GM12878 (cell line): ENCODE results near the gene FAM171A1. TPM values are rescaled to one million over a fixed set of nuclear protein-coding genes. Genes with fewer than 3 reads are reported as not detected.
A peak's percentile ranks its signal among the peaks of the same experiment; 100 is the strongest.

Source experiments
- ATAC-seq: fragments of 200-7000 bp; cut with Tn5 transposase; 3 replicates; pipeline ENCODE4 v1.9.1; 2020; ENCODE audit warnings: mild to moderate bottlenecking, moderate library complexity
- BruUV-seq: library from RNA; stranded (reverse); fragments of 400-500 nt; replicated peaks from 2 replicates; lab custom pipeline; 2021; lab: Mats Ljungman, UMichigan
- CTCF ChIA-PET: fragments of 300-600 bp; sonication (Branson Sonifier 250); formaldehyde crosslinking; extraction: SDS; loops from one replicate; lab custom pipeline; 2021; ENCODE audit warnings: inconsistent platforms; lab: Yijun Ruan, JAX
- POLR2A ChIA-PET: fragments of 350-600 bp; formaldehyde crosslinking; extraction: SDS; loops from one replicate; lab custom pipeline; 2021; ENCODE audit warnings: inconsistent platforms; lab: Charles Lee
- RAD21 ChIA-PET: fragments of 300-600 bp; sonication (Branson Sonifier 250); formaldehyde crosslinking; loops from one replicate; lab custom pipeline; 2023; ENCODE audit warnings: antibody characterized with exemption; ENCODE audit not compliant: unreplicated experiment; lab: Charles Lee
- SMC1A ChIA-PET: fragments of 300-600 bp; sonication (Branson Sonifier 250); formaldehyde crosslinking; loops from one replicate; lab custom pipeline; 2023; ENCODE audit not compliant: unreplicated experiment, uncharacterized antibody; lab: Charles Lee
- DNase-seq: peaks from one replicate; pipeline ENCODE4 v3.0.0-alpha.2; 2011; ENCODE audit warnings: low read depth, low spot score
- FAIRE-seq: peaks from 3 replicates; lab custom pipeline; 2011; peaks lifted over from hg19 to GRCh38; lab: Jason Lieb, UNC
- H2AFZ ChIP-seq: 2 replicates; pipeline ENCODE4 v1.6.0; 2011; ENCODE audit warnings: low read depth, low read length, control low read depth; ENCODE audit not compliant: control insufficient read depth
- H3K27ac ChIP-seq: 2 replicates; pipeline ENCODE4 v1.5.1; 2011; ENCODE audit warnings: control low read depth; ENCODE audit not compliant: control insufficient read depth, insufficient read depth
- H3K27me3 ChIP-seq, 2 experiments: replicated peaks in 1 of 2; 2 replicates each; pipeline versions ENCODE4 v1.6.0 to v1.6.1; 2011; ENCODE audit warnings: low read length in 1 of 2; ENCODE audit not compliant: control insufficient read depth in 2 of 2, insufficient read depth in 2 of 2
- H3K36me3 ChIP-seq, 2 experiments: 2 replicates each; pipeline ENCODE4 v1.5.1; 2011; ENCODE audit warnings: low read length in 1 of 2; ENCODE audit not compliant: control insufficient read depth in 2 of 2, insufficient read depth in 2 of 2
- H3K4me1 ChIP-seq: 2 replicates; pipeline ENCODE4 v1.6.1; 2011; ENCODE audit warnings: mild to moderate bottlenecking, low read length, moderate library complexity, mixed read lengths; ENCODE audit not compliant: control insufficient read depth, insufficient read depth
- H3K4me2 ChIP-seq: 2 replicates; pipeline ENCODE4 v1.6.0; 2011; ENCODE audit warnings: control low read depth; ENCODE audit not compliant: control insufficient read depth, insufficient read depth
- H3K4me3 ChIP-seq: fragments of 200-600 bp; sonication (generic); 2 replicates; pipeline ENCODE4 v1.5.1; 2016
- H3K79me2 ChIP-seq: 2 replicates; pipeline ENCODE4 v1.6.0; 2011; ENCODE audit warnings: low read length; ENCODE audit not compliant: control insufficient read depth, insufficient read depth
- H3K9ac ChIP-seq: 2 replicates; pipeline ENCODE4 v1.8.0; 2011; ENCODE audit warnings: low read length, control low read depth, mixed read lengths; ENCODE audit not compliant: control insufficient read depth, insufficient read depth
- H3K9me3 ChIP-seq: replicated peaks from 3 replicates; pipeline ENCODE4 v1.5.1; 2011; ENCODE audit warnings: mild to moderate bottlenecking, low read length; ENCODE audit not compliant: control insufficient read depth, insufficient read depth
- H4K20me1 ChIP-seq: 2 replicates; pipeline ENCODE4 v1.6.0; 2011; ENCODE audit not compliant: control insufficient read depth, insufficient read depth
- ASH2L ChIP-seq: fragments of 300-600, 200-600 bp; sonication (generic); IDR thresholded peaks from 2 replicates; pipeline ENCODE4 v1.6.1; 2017; ENCODE audit warnings: low read depth, mild to moderate bottlenecking, borderline replicate concordance
- BRCA1 ChIP-seq: IDR thresholded peaks from 2 replicates; pipeline ENCODE4 v1.6.1; 2011; ENCODE audit warnings: low read depth, low read length, improper control_type of control experiment
- HDAC6 ChIP-seq: fragments of 200-600 bp; sonication (generic); IDR thresholded peaks from one replicate; pipeline ENCODE4 v1.8.0; 2017; ENCODE audit warnings: antibody characterized with exemption; ENCODE audit not compliant: unreplicated experiment
- IRF4 ChIP-seq: IDR thresholded peaks from 2 replicates; pipeline ENCODE4 v1.6.1; 2011; ENCODE audit warnings: low read depth, low read length
- POLR2A ChIP-seq: IDR thresholded peaks from 2 replicates; pipeline ENCODE4 v1.6.1; 2011; ENCODE audit warnings: low read depth, mild to moderate bottlenecking, low read length
- POLR2AphosphoS5 ChIP-seq: IDR thresholded peaks from 2 replicates; pipeline ENCODE4 v1.6.1; 2011; ENCODE audit warnings: mild to moderate bottlenecking, low read length, inconsistent platforms
- RAD21 ChIP-seq: IDR thresholded peaks from 2 replicates; pipeline ENCODE4 v1.6.1; 2011; ENCODE audit warnings: mild to moderate bottlenecking, low read depth, low read length, moderate library complexity; ENCODE audit not compliant: insufficient read depth
- SPI1 ChIP-seq: IDR thresholded peaks from 2 replicates; pipeline ENCODE4 v1.6.1; 2011; ENCODE audit warnings: low read depth, mild to moderate bottlenecking, low read length, moderate library complexity, borderline replicate concordance; ENCODE audit not compliant: insufficient read depth
- ZNF24 ChIP-seq: fragments of 450-650 bp; IDR thresholded peaks from 2 replicates; pipeline ENCODE4 v1.6.1; 2017; ENCODE audit warnings: antibody characterized with exemption, mild to moderate bottlenecking
- ZNF384 ChIP-seq: IDR thresholded peaks from 2 replicates; pipeline ENCODE4 v1.6.1; 2012; ENCODE audit warnings: low read depth, mild to moderate bottlenecking, low read length, improper control_type of control experiment, borderline replicate concordance
- WGBS: methylation state at CpG from one replicate; pipeline ENCODE4 v1.1.6; 2016; ENCODE audit warnings: low lambda C conversion rate; ENCODE audit not compliant: insufficient replicate concordance, insufficient coverage; ENCODE audit errors: missing lambda C conversion rate; 5-methylcytosine and 5-hydroxymethylcytosine counted together
- in situ Hi-C: fragments of 300-500 bp; cut with MboI; formaldehyde crosslinking; loops from 9 replicates; pipeline ENCODE4 v1.14.3; 2018; ENCODE audit warnings: mixed read lengths
- intact Hi-C: fragments of 100-400 bp; cut with micrococcal nuclease; formaldehyde crosslinking; loops from one replicate; pipeline ENCODE4 v1.14.2; 2022; ENCODE audit not compliant: unreplicated experiment
- polyA plus RNA-seq, 11 experiments: library from polyadenylated mRNA; depleted of rRNA in 4 of 11; unstranded in 6 of 11; stranded (reverse) in 5 of 11; fragments of >200 nt; fragmentation: Nextera tagmentation in 4 of 11; fragmentation: Illumina TruSeq in 1 of 11; extraction: Ambion mirVana in 4 of 11; extraction: Trizol in 1 of 11; gene quantifications; 1 replicate in 1 of 11; 2 replicates in 10 of 11; pipeline versions ENCODE4 v1.2.1 to v1.2.3, GENCODE V29; 2011 to 2016; ENCODE audit warnings: inconsistent platforms in 2 of 11, missing spikeins in 2 of 11, low read depth in 1 of 11
- total RNA-seq, 4 experiments: library from RNA; depleted of rRNA in 3 of 4; stranded (reverse); fragments of >200 nt in 3 of 4; fragmentation: Illumina TruSeq in 1 of 4; extraction: Trizol in 1 of 4; gene quantifications; 2 replicates each; pipeline versions ENCODE4 v1.2.1 to v1.2.3, GENCODE V29; 2013 to 2021
- TF ChIP-seq, protein P1 (sequence below): IDR thresholded peaks from 2 replicates; pipeline ENCODE4 v1.6.1; 2012; ENCODE audit warnings: mild to moderate bottlenecking, low read depth, low read length

Gene FAM171A1
- total and polyA plus RNA-seq, 10 of the 15 experiments (the other 5 are each of a cell fraction or from before 2014, with no cell fraction given): 0.05 to 0.28 (median 0.10) TPM; not detected in 1

DNA sequence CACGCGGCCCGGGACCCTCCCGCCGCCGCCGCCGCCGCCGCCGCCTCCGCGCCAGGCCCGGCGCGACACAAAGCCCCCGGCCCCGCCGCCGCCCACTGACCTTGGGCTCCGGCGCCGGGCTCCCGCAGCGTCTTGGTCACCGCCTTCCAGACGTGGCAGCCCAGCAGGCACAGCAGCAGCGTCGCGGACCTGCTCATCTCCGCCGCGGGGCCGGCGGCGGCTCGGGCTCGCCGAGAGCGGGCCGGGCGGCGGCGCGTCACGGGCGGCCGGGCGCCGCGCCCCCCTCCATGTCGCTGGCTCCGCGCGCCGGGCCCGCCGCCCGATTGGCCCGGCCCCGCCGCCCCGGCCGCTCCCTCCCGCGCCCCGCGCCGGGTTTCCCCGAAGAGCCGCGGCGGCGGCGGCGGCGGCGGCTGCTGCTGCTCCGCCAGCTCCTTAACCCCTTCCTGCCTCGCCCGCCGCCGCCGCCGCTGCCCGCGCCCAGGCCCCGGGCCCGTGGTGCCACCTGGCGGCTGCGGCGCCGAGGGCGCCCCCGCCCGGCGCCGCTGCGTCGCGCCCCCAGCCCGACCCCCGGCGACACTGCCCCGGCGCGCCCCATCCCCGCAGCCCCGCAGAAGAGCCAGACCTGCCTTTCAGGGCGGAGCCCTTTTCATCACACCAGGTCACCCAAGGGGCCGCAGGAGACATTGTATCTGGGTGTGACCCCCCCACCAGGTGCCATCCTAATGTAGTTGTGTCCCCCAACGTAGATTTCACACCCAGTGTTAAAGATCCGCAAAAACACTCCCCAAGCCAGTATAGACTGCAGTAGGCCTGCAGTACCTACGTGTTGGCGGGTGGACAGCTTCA is at the start of gene FAM171A1 (continued):
- TF ChIP-seq, protein P1, sequence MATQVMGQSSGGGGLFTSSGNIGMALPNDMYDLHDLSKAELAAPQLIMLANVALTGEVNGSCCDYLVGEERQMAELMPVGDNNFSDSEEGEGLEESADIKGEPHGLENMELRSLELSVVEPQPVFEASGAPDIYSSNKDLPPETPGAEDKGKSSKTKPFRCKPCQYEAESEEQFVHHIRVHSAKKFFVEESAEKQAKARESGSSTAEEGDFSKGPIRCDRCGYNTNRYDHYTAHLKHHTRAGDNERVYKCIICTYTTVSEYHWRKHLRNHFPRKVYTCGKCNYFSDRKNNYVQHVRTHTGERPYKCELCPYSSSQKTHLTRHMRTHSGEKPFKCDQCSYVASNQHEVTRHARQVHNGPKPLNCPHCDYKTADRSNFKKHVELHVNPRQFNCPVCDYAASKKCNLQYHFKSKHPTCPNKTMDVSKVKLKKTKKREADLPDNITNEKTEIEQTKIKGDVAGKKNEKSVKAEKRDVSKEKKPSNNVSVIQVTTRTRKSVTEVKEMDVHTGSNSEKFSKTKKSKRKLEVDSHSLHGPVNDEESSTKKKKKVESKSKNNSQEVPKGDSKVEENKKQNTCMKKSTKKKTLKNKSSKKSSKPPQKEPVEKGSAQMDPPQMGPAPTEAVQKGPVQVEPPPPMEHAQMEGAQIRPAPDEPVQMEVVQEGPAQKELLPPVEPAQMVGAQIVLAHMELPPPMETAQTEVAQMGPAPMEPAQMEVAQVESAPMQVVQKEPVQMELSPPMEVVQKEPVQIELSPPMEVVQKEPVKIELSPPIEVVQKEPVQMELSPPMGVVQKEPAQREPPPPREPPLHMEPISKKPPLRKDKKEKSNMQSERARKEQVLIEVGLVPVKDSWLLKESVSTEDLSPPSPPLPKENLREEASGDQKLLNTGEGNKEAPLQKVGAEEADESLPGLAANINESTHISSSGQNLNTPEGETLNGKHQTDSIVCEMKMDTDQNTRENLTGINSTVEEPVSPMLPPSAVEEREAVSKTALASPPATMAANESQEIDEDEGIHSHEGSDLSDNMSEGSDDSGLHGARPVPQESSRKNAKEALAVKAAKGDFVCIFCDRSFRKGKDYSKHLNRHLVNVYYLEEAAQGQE: no peak
- no peak for TF ChIP-seq BRCA1
- no peak for TF ChIP-seq HDAC6
- TF ChIP-seq ZNF24: no peak
- 0 out of 2 replicates have a peak, but pooled peaks have one; percentile 31 for TF ChIP-seq RAD21
- no peak for TF ChIP-seq POLR2A

DNA sequence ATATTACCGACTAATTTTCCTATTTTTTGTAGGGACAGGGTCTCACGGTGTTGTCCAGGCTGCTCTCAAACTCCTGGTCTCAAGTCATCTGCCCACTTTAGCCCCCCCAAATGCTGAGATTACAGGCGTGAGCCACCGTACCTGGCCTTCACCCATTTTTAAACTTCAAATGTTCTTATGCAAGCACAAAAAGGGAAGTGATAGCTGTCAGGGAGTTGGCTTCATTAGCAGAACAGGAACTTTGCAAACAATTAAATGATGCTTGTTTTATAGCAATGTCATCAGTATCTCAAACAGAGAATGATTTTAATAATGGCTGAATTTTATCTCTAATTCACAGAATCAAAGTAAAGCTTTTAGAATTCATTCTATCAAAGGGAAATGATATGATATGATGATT is 49.8 kb upstream of the FAM171A1 start:
- 21% methylated on average over 4 of the region's 4 CpGs for WGBS
- no peak for TF ChIP-seq POLR2AphosphoS5
- peak; percentile 60; the same call in 1 of the 2 replicates for TF ChIP-seq SPI1
- TF ChIP-seq IRF4: no peak
- TF ChIP-seq ASH2L: no peak
- TF ChIP-seq HDAC6: no peak
- TF ChIP-seq ZNF384: no peak
- TF ChIP-seq, all 136 proteins: peak for 1
- no peak for ATAC-seq
- no peaks in the 10 kb centered on the region for H4K20me1 ChIP-seq
- no peak overlapping the region for H3K4me3 ChIP-seq
- BruUV-seq: no TSS peak
- intact Hi-C loops: no loop called here
- H3K4me1 ChIP-seq: no peaks in the 10 kb centered on the region
- no peaks in the 10 kb centered on the region for H3K36me3 ChIP-seq
- DNase-seq: no peak
- FAIRE-seq: no peak
- H2AFZ ChIP-seq: no peak overlapping the region
- H3K9me3 ChIP-seq: no peaks in the 10 kb centered on the region
- SMC1A ChIA-PET: no interaction called here
- H3K9ac ChIP-seq: no peak overlapping the region
- H3K27me3 ChIP-seq: no peaks in the 10 kb centered on the region
- POLR2A ChIA-PET: no interaction called here
- CTCF ChIA-PET: interaction anchor here (1.2 kb wide), 1 partner anchor 82 kb away, joined by 3 read pairs; no protein-coding TSS in a partner anchor
- RAD21 ChIA-PET: no interaction called here
- no peaks in the 10 kb centered on the region for H3K79me2 ChIP-seq
- in situ Hi-C loops: no loop called here
- H3K27ac ChIP-seq: no peak overlapping the region
- no peak overlapping the region for H3K4me2 ChIP-seq
